NT2/D1 (cell line): Measurements from ENCODE around the gene ITGB2.

Experiments used
- SUZ12 ChIP-seq: IDR thresholded peaks from 2 replicates; pipeline ENCODE4 v1.6.1; 2011; ENCODE audit not compliant: insufficient read length, insufficient read depth; ENCODE audit errors: extremely low read depth
- ZNF274 ChIP-seq: IDR thresholded peaks from 2 replicates; pipeline ENCODE4 v1.6.1; 2011; ENCODE audit warnings: mild to moderate bottlenecking, low read depth, low read length

DNA sequence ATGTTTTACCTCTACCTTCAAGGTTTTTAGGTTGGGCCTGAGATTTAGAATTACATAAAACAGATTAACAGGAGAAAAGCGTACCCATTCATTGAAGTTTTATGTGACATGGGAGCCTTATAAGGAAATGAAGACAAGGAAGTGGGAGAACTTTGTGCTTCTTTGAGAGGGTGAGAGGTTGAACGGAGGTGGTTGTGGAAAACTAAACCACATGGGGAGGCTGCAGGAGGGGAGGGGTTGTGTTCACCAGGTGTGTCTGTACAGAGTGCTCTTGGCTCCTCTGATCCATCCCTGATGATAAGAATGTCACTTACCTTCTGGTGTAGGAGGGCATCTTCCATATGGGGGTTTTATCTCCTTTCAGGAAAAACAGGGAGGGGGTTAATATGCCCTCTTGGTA is 21.9 kb upstream of the ITGB2 start:
- no peak for TF ChIP-seq ZNF274
- TF ChIP-seq SUZ12 = no peak
